Left forelimb (tissue), 1 donor: ENCODE measurements around the gene PBXIP1.

Source experiments
- DNase-seq: peaks from one replicate; pipeline ENCODE4 v3.0.0-alpha.2; 2018; ENCODE audit warnings: low spot score

Gene PBXIP1

GRCh38 chr1:154972517-154973343 lies 16.8 kb upstream of the PBXIP1 start:
- DNase-seq, result no peak

GRCh38 chr1:154972213-154972516 lies 16.3 kb upstream of the PBXIP1 start:
- DNase-seq, result no peak

- no peak for DNase-seq
Observed at GRCh38 chr1:154971341-154971998, 15.6 kb upstream of the PBXIP1 start.

GRCh38 chr1:154970631-154971340 lies 14.9 kb upstream of the PBXIP1 start, which contains the start of gene SHC1:
Gene SHC1 (minus strand): TSS chr1:154970747. CDS start chr1:154970526, 221 bp downstream.
- DNase-seq, result peak; percentile 95

- no peak for DNase-seq
Observed at GRCh38 chr1:154969860-154970452, 14.1 kb upstream of the PBXIP1 start.

- DNase-seq, result no peak
Observed at GRCh38 chr1:154969246-154969645, 13.3 kb upstream of the PBXIP1 start.

- DNase-seq, result no peak
Observed at GRCh38 chr1:154968731-154969130, 12.8 kb upstream of the PBXIP1 start.

- DNase-seq, result no peak
Observed at GRCh38 chr1:154967331-154967950, 11.5 kb upstream of the PBXIP1 start.

GRCh38 chr1:154966111-154966510 lies 10.2 kb upstream of the PBXIP1 start:
- no peak for DNase-seq

GRCh38 chr1:154964359-154964758 lies 8.5 kb upstream of the PBXIP1 start:
- DNase-seq, result no peak

- no peak for DNase-seq
Observed at GRCh38 chr1:154963643-154964042, 7.7 kb upstream of the PBXIP1 start.

- DNase-seq, result no peak
Observed at GRCh38 chr1:154962795-154963330, 7.0 kb upstream of the PBXIP1 start.

GRCh38 chr1:154962156-154962749 lies 6.4 kb upstream of the PBXIP1 start:
- DNase-seq, result no peak

GRCh38 chr1:154961207-154962155 lies 5.6 kb upstream of the PBXIP1 start, which contains the start of gene PYGO2:
Gene PYGO2 (minus strand): TSS chr1:154961782. CDS start chr1:154961576, 206 bp downstream.
- DNase-seq, result peak; percentile 92

- no peak for DNase-seq
Observed at GRCh38 chr1:154960446-154961136, 4.7 kb upstream of the PBXIP1 start.

- DNase-seq, result no peak
Observed at GRCh38 chr1:154959426-154959780, 3.5 kb upstream of the PBXIP1 start.

GRCh38 chr1:154958681-154959425 lies 3.0 kb upstream of the PBXIP1 start:
- DNase-seq, result no peak

GRCh38 chr1:154958036-154958435 lies 2.1 kb upstream of the PBXIP1 start:
- no peak for DNase-seq
